Endodermal cell (in vitro differentiated cells): ENCODE results near the gene VKORC1. TPM values are rescaled to one million over a fixed set of nuclear protein-coding genes. Genes with fewer than 3 reads are reported as not detected.

Experiments used
- DNase-seq: peaks from one replicate; pipeline ENCODE4 v3.0.0-alpha.2; 2017
- H3K27ac ChIP-seq: 2 replicates; pipeline ENCODE4 v1.5.1; 2013; ENCODE audit warnings: mild to moderate bottlenecking, low read depth, low read length, moderate library complexity
- H3K27me3 ChIP-seq: 2 replicates; pipeline ENCODE4 v1.6.1; 2013; ENCODE audit warnings: mild to moderate bottlenecking, low read length, moderate library complexity; ENCODE audit not compliant: insufficient read depth, control insufficient read depth, poor library complexity, severe bottlenecking
- H3K36me3 ChIP-seq: 2 replicates; pipeline ENCODE4 v1.7.0; 2013; ENCODE audit warnings: mild to moderate bottlenecking, low read length, moderate library complexity; ENCODE audit not compliant: control insufficient read depth, insufficient read depth
- H3K4me1 ChIP-seq: one replicate; pipeline ENCODE4 v1.7.0; 2013; ENCODE audit warnings: low read length; ENCODE audit not compliant: control insufficient read depth, insufficient read depth
- H3K4me3 ChIP-seq: 2 replicates; pipeline ENCODE4 v1.5.1; 2013; ENCODE audit warnings: mild to moderate bottlenecking, low read length, moderate library complexity
- H3K9ac ChIP-seq: 2 replicates; pipeline ENCODE4 v1.6.1; 2013; ENCODE audit warnings: mild to moderate bottlenecking, low read length, moderate library complexity; ENCODE audit not compliant: poor library complexity, severe bottlenecking; ENCODE audit errors: extremely low read depth
- H3K9me3 ChIP-seq: 2 replicates; pipeline ENCODE4 v1.6.1; 2013; ENCODE audit warnings: mild to moderate bottlenecking, low read length, moderate library complexity; ENCODE audit not compliant: control insufficient read depth
- H3K27ac Mint-ChIP-seq: 2 replicates; pipeline ENCODE4 v1.8.0; 2020; ENCODE audit warnings: mixed read lengths
- H3K27me3 Mint-ChIP-seq: 2 replicates; pipeline ENCODE4 v1.8.0; 2021; ENCODE audit warnings: mild to moderate bottlenecking, mixed read lengths; ENCODE audit not compliant: insufficient read depth
- H3K36me3 Mint-ChIP-seq: 2 replicates; pipeline ENCODE4 v1.8.0; 2020; ENCODE audit warnings: low read depth, mixed read lengths
- H3K4me1 Mint-ChIP-seq: 2 replicates; pipeline ENCODE4 v1.8.0; 2020; ENCODE audit warnings: mixed read lengths
- H3K4me3 Mint-ChIP-seq: 2 replicates; pipeline ENCODE4 v1.8.0; 2020; ENCODE audit warnings: mild to moderate bottlenecking, moderate library complexity, mixed read lengths
- H3K9me3 Mint-ChIP-seq: 2 replicates; pipeline ENCODE4 v1.8.0; 2020; ENCODE audit warnings: mild to moderate bottlenecking, mixed read lengths
- WGBS, 2 experiments: methylation state at CpG; one replicate each; pipeline versions ENCODE4 v1.1.5 to v1.1.7; 2013; ENCODE audit warnings: missing lambda C conversion rate in 2 of 2, mixed read lengths in 1 of 2; ENCODE audit not compliant: insufficient coverage in 1 of 2, insufficient read length in 1 of 2; 5-methylcytosine and 5-hydroxymethylcytosine counted together
- total RNA-seq, 2 donors: library from RNA; stranded (reverse); fragmentation: NEBNext Ultra II Directional in 1 of 2; extraction: Animal tissue kit (Norgen Biotek cat#: 25700) in 1 of 2; gene quantifications; 2 replicates in 1 of 2; 3 replicates in 1 of 2; pipeline ENCODE4 v1.2.1, GENCODE V29; 2021
- TF ChIP-seq, protein P1 (sequence below): fragments of 200-600 bp; sonication (generic); conservative IDR thresholded peaks from 2 replicates; pipeline ENCODE4 v1.5.0; 2021; ENCODE audit warnings: antibody characterized with exemption, mild to moderate bottlenecking

Gene VKORC1
- total RNA-seq, 2 donors from 2014 or later: 53.7 to 63.0 TPM

DNA sequence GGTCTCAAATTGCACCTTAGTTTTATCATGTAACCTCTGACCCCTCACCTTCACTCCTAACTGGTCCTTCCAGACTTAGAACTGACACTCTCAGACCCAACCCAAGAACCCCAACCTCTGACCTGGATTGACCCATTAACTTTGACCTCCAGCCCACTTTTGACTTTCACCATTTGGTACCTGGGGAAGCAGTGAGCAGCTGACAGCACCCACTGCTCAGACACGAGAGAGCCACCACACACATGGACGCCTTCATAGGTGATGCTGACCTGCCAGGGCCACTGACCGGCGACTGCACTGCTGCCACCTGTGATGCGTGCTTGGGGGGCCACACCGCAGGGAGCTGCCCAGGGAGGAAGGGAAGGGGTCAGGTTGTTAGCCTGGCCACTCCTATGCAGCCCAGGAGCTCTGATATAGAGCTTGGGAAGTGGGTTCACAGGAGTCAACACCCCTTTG is 38.5 kb upstream of the VKORC1 start:
- Histone ChIP-seq H3K27me3 (no peaks in the 10 kb centered on the region), H3K9ac (no peak overlapping the region), H3K9me3 (no peaks in the 10 kb centered on the region), H3K36me3 (peaks cover 14% of the 10 kb centered on the region), H3K27ac (no peak overlapping the region), H3K4me1 (peaks cover 10% of the 10 kb centered on the region), H3K4me3 (no peak overlapping the region)
- Mint-ChIP-seq H3K4me3 (peak overlapping the region; percentile 90), H3K4me1 (peaks cover 28% of the 10 kb centered on the region), H3K9me3 (no peaks in the 10 kb centered on the region), H3K27ac (peak overlapping the region; percentile 78), H3K27me3 (no peaks in the 10 kb centered on the region), H3K36me3 (peaks cover 21% of the 10 kb centered on the region)
- no peak for DNase-seq
- 95 to 100% methylated on average over 1 to 6 of the region's 6 CpGs for WGBS, 2 experiments
- TF ChIP-seq, protein P1, sequence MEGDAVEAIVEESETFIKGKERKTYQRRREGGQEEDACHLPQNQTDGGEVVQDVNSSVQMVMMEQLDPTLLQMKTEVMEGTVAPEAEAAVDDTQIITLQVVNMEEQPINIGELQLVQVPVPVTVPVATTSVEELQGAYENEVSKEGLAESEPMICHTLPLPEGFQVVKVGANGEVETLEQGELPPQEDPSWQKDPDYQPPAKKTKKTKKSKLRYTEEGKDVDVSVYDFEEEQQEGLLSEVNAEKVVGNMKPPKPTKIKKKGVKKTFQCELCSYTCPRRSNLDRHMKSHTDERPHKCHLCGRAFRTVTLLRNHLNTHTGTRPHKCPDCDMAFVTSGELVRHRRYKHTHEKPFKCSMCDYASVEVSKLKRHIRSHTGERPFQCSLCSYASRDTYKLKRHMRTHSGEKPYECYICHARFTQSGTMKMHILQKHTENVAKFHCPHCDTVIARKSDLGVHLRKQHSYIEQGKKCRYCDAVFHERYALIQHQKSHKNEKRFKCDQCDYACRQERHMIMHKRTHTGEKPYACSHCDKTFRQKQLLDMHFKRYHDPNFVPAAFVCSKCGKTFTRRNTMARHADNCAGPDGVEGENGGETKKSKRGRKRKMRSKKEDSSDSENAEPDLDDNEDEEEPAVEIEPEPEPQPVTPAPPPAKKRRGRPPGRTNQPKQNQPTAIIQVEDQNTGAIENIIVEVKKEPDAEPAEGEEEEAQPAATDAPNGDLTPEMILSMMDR: no peak

DNA sequence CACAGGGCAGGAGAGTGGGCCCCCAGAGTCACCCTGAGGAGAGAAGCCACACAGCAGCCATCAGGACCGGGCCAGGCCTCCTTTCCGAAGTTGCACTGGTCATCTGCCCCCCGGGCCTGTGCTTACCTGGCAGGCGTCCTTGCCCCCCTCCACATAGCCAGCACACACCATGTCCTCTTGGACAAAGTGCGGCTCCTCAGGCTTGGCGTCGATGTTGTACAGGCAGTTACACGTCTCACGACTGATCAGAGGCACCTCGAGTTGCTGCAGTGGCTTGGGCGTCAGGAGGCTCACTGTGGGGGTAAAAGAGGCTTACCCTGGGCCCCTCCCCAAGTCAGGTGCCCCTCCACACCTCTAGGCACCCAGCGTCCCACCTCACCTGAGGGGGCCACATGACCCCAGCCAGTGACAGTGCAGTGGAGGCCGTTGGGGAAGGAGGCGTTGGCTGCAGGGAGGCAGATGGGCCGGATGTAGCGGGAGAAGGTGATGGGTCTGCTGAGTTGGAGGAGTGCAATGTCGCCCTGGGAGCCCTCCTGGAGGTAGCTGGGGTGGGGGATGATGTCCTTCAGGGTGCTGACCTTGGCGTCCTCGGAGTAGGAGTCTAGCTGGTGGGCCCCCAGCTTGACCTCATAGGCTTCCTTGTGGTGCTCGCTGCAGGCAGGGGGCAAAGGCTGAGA is 37.8 kb upstream of the VKORC1 start:
- Mint-ChIP-seq H3K4me3 (no peak overlapping the region), H3K9me3 (no peaks in the 10 kb centered on the region), H3K36me3 (peaks cover 26% of the 10 kb centered on the region), H3K27me3 (no peaks in the 10 kb centered on the region), H3K27ac (no peak overlapping the region), H3K4me1 (peaks cover 28% of the 10 kb centered on the region)
- WGBS, 2 experiments: 95% methylated on average over 14 to 20 of the region's 20 CpGs
- H3K9me3 ChIP-seq: no peaks in the 10 kb centered on the region
- H3K9ac ChIP-seq: no peak overlapping the region
- TF ChIP-seq, protein P1: no peak
- H3K27ac ChIP-seq: no peak overlapping the region
- H3K4me3 ChIP-seq: no peak overlapping the region
- H3K27me3 ChIP-seq: no peaks in the 10 kb centered on the region
- DNase-seq: no peak
- H3K4me1 ChIP-seq: peaks cover 10% of the 10 kb centered on the region
- peaks cover 18% of the 10 kb centered on the region for H3K36me3 ChIP-seq

- Histone ChIP-seq H3K9ac (no peak overlapping the region), H3K36me3 (peaks cover 19% of the 10 kb centered on the region), H3K4me1 (peaks cover 10% of the 10 kb centered on the region), H3K4me3 (no peak overlapping the region), H3K27ac (no peak overlapping the region), H3K27me3 (no peaks in the 10 kb centered on the region), H3K9me3 (no peaks in the 10 kb centered on the region)
- Mint-ChIP-seq H3K4me3 (no peak overlapping the region), H3K36me3 (peaks cover 26% of the 10 kb centered on the region), H3K27me3 (no peaks in the 10 kb centered on the region), H3K9me3 (no peaks in the 10 kb centered on the region), H3K4me1 (peaks cover 28% of the 10 kb centered on the region), H3K27ac (no peak overlapping the region)
- DNase-seq: no peak
- TF ChIP-seq, protein P1: no peak
- 92 to 94% methylated on average over 5 of the region's 5 CpGs for WGBS, 2 experiments
Observed at GRCh38 chr16:31131841-31132271, 37.3 kb upstream of the VKORC1 start.
